HG03378 (cell line): ENCODE data around the gene DCUN1D1.
"Not testable (repeated sequence)": the region's sequence is repeated elsewhere in the genome, so short reads cannot be mapped to it uniquely, and the experiment has no call there.

Source experiments
- ATAC-seq: cut with Tn5 transposase; IDR thresholded peaks from one replicate; pipeline ENCODE4 v1.9.1; 2021; ENCODE audit warnings: mild to moderate bottlenecking, moderate library complexity; ENCODE audit not compliant: unreplicated experiment

DCUN1D1 gene

GRCh38 chr3:182980204-182981037, at the start of gene DCUN1D1:
DCUN1D1 (minus strand) TSS chr3:182980538; CDS start chr3:182980489, 49 bp downstream.
- ATAC-seq, result peak; percentile 68

GRCh38 chr3:183028416-183028815, 48.1 kb upstream of the DCUN1D1 start:
- ATAC-seq, result no peak

GRCh38 chr3:183027276-183027675, 46.9 kb upstream of the DCUN1D1 start:
- no peak for ATAC-seq

- no peak for ATAC-seq
These were observed 42.7 kb upstream of the DCUN1D1 start for GRCh38 chr3:183022936-183023516.

- no peak for ATAC-seq
These were observed 38.3 kb upstream of the DCUN1D1 start for GRCh38 chr3:183018421-183019192.

- no peak for ATAC-seq
These were observed 34.8 kb upstream of the DCUN1D1 start for GRCh38 chr3:183015185-183015584.

- ATAC-seq, result no peak
These were observed 33.5 kb upstream of the DCUN1D1 start for GRCh38 chr3:183013856-183014255.

GRCh38 chr3:183013074-183013473, 32.7 kb upstream of the DCUN1D1 start:
- no peak for ATAC-seq

GRCh38 chr3:183008800-183009199, 28.5 kb upstream of the DCUN1D1 start:
- no peak for ATAC-seq

GRCh38 chr3:183008303-183008702, 28.0 kb upstream of the DCUN1D1 start:
- ATAC-seq, result no peak

GRCh38 chr3:183006396-183007002, 26.2 kb upstream of the DCUN1D1 start:
- ATAC-seq, result no peak

GRCh38 chr3:182999767-183000166, 19.4 kb upstream of the DCUN1D1 start:
- no peak for ATAC-seq

- ATAC-seq, result not testable (repeated sequence)
These were observed 13.3 kb upstream of the DCUN1D1 start for GRCh38 chr3:182993486-182994201.

GRCh38 chr3:182989566-182989965, 9.2 kb upstream of the DCUN1D1 start:
- ATAC-seq, result no peak

GRCh38 chr3:182986021-182986420, 5.7 kb upstream of the DCUN1D1 start:
- ATAC-seq, result no peak

- ATAC-seq, result no peak
These were observed 3.5 kb upstream of the DCUN1D1 start for GRCh38 chr3:182983876-182984275.

GRCh38 chr3:182981038-182981380, 671 bp upstream of the DCUN1D1 start:
- ATAC-seq, result no peak

- ATAC-seq, result peak; percentile 6
These were observed 605 bp downstream of the DCUN1D1 start for GRCh38 chr3:182979674-182980191.

- ATAC-seq, result no peak
These were observed 1.1 kb downstream of the DCUN1D1 start for GRCh38 chr3:182979103-182979673.

- no peak for ATAC-seq
These were observed 2.0 kb downstream of the DCUN1D1 start for GRCh38 chr3:182978387-182978786.
